HCT116 (cell line): ENCODE results near the gene RFTN1. TPM values are rescaled to one million over a fixed set of nuclear protein-coding genes. Genes with fewer than 3 reads are reported as not detected.

ENCODE experiments used
- ATAC-seq: fragments of 200-7000 bp; cut with Tn5 transposase; 2 replicates; pipeline ENCODE4 v1.9.1; 2020; ENCODE audit warnings: mild to moderate bottlenecking, moderate library complexity
- BruUV-seq: library from RNA; stranded (reverse); fragments of 400-500 nt; replicated peaks from 2 replicates; lab custom pipeline; 2021; lab: Mats Ljungman, UMichigan
- CTCF ChIA-PET: fragments of 300-600 bp; sonication (Branson Sonifier 250); formaldehyde crosslinking; loops from one replicate; lab custom pipeline; 2021; ENCODE audit warnings: antibody characterized with exemption; lab: Charles Lee
- POLR2A ChIA-PET: fragments of 300-600, 350-600 bp; sonication (Branson Sonifier 250); formaldehyde crosslinking; loops from one replicate; lab custom pipeline; 2021; ENCODE audit warnings: antibody characterized with exemption; lab: Charles Lee
- RAD21 ChIA-PET, 2 experiments: fragments of 300-600 bp; sonication (Branson Sonifier 250); formaldehyde crosslinking; loops; one replicate each; lab custom pipeline; 2023; ENCODE audit warnings: low total read pairs in 2 of 2; ENCODE audit not compliant: uncharacterized antibody in 2 of 2, unreplicated experiment in 2 of 2, low non-redundant PET in 1 of 2; lab: Charles Lee
- DNase-seq: peaks from one replicate; pipeline ENCODE4 v3.0.0-alpha.2; 2010; ENCODE audit warnings: low read depth, low spot score
- H2AFZ ChIP-seq: fragments of 200-600 bp; shearing (Covaris generic), sonication (generic); 2 replicates; pipeline ENCODE4 v1.6.1; 2017; ENCODE audit warnings: low read depth, mixed run types, mixed read lengths, antibody characterized with exemption, low read length; ENCODE audit not compliant: poor library complexity, severe bottlenecking
- H3K27ac ChIP-seq: 2 replicates; pipeline ENCODE4 v1.5.1; 2012; ENCODE audit warnings: low read depth, low read length
- H3K27me3 ChIP-seq: fragments of 200-600 bp; sonication (generic); 2 replicates; pipeline ENCODE4 v1.6.1; 2016; ENCODE audit warnings: mixed run types, low read length, mixed read lengths; ENCODE audit not compliant: insufficient read depth
- H3K36me3 ChIP-seq, 2 experiments: fragments of 200-500 bp in 1 of 2; fragments of 200-600 bp in 1 of 2; sonication (Bioruptor generic) in 1 of 2; sonication (generic) in 1 of 2; 2 replicates each; pipeline versions ENCODE4 v1.5.1 to v1.6.1; 2014 to 2016; ENCODE audit warnings: low read length in 2 of 2, inconsistent platforms in 1 of 2, mixed read lengths in 1 of 2, mixed run types in 1 of 2; ENCODE audit not compliant: insufficient read depth in 2 of 2, control insufficient read depth in 1 of 2
- H3K4me1 ChIP-seq, 2 experiments: fragments of 200-600 bp in 1 of 2; sonication (generic) in 1 of 2; 2 replicates each; pipeline versions ENCODE4 v1.5.1 to v1.6.1; 2012 to 2017; ENCODE audit warnings: low read length in 2 of 2, inconsistent platforms in 1 of 2, mild to moderate bottlenecking in 1 of 2, mixed read lengths in 1 of 2, mixed run types in 1 of 2, moderate library complexity in 1 of 2; ENCODE audit not compliant: insufficient read depth in 2 of 2, control insufficient read depth in 1 of 2
- H3K4me2 ChIP-seq: fragments of 200-600 bp; sonication (generic); 2 replicates; pipeline ENCODE4 v1.6.1; 2017; ENCODE audit warnings: mixed run types, low read length, mixed read lengths
- H3K4me3 ChIP-seq, 2 experiments: fragments of 200-600 bp in 1 of 2; sonication (generic) in 1 of 2; replicated peaks in 1 of 2; 2 replicates each; pipeline ENCODE4 v1.5.1; 2011 to 2016; ENCODE audit warnings: low read length in 2 of 2, control low read depth in 1 of 2, low read depth in 1 of 2, mild to moderate bottlenecking in 1 of 2, mixed read lengths in 1 of 2, mixed run types in 1 of 2
- H3K79me2 ChIP-seq: fragments of 200-600 bp; sonication (generic); 2 replicates; pipeline ENCODE4 v1.6.1; 2017; ENCODE audit warnings: mild to moderate bottlenecking, mixed run types, low read length, moderate library complexity, mixed read lengths; ENCODE audit not compliant: insufficient read depth
- H3K9ac ChIP-seq: fragments of 200-600 bp; sonication (generic); 2 replicates; pipeline ENCODE4 v1.6.1; 2016; ENCODE audit warnings: low read length, mixed read lengths
- H3K9me2 ChIP-seq: fragments of 200-600 bp; sonication (generic), shearing (Covaris generic); 2 replicates; pipeline ENCODE4 v1.6.1; 2017; ENCODE audit warnings: mixed run types, mild to moderate bottlenecking, moderate library complexity; ENCODE audit not compliant: insufficient read depth
- H3K9me3 ChIP-seq, 2 experiments: fragments of 200-500 bp in 1 of 2; fragments of 200-600 bp in 1 of 2; sonication (Bioruptor generic) in 1 of 2; sonication (generic) in 1 of 2; 2 replicates each; pipeline ENCODE4 v1.6.1; 2014 to 2017; ENCODE audit warnings: low read length in 2 of 2, mixed read lengths in 2 of 2, inconsistent platforms in 1 of 2, low read depth in 1 of 2, mild to moderate bottlenecking in 1 of 2, mixed run types in 1 of 2, moderate library complexity in 1 of 2; ENCODE audit not compliant: control insufficient read depth in 1 of 2, insufficient read depth in 1 of 2
- H4K20me1 ChIP-seq: fragments of 200-600 bp; sonication (generic), shearing (Covaris generic); 2 replicates; pipeline ENCODE4 v1.6.1; 2017; ENCODE audit warnings: mixed run types, mild to moderate bottlenecking, moderate library complexity; ENCODE audit not compliant: insufficient read depth
- CBX3 ChIP-seq: IDR thresholded peaks from 2 replicates; pipeline ENCODE4 v1.6.1; 2012; ENCODE audit warnings: low read depth
- EGR1 ChIP-seq: IDR thresholded peaks from 2 replicates; pipeline ENCODE4 v1.6.1; 2012; ENCODE audit warnings: low read depth
- ELF1 ChIP-seq: IDR thresholded peaks from 2 replicates; pipeline ENCODE4 v1.6.1; 2012; ENCODE audit warnings: low read depth, borderline replicate concordance
- JUND ChIP-seq: IDR thresholded peaks from 2 replicates; pipeline ENCODE4 v1.6.1; 2012
- POLR2AphosphoS5 ChIP-seq: IDR thresholded peaks from 2 replicates; pipeline ENCODE4 v1.6.1; 2011; ENCODE audit warnings: mild to moderate bottlenecking, low read depth, low read length, moderate library complexity
- RAD21 ChIP-seq: IDR thresholded peaks from 2 replicates; pipeline ENCODE4 v1.6.1; 2012; ENCODE audit warnings: low read depth, mild to moderate bottlenecking
- REST ChIP-seq: IDR thresholded peaks from 2 replicates; pipeline ENCODE4 v1.6.1; 2012; ENCODE audit warnings: low read depth
- SP1 ChIP-seq: IDR thresholded peaks from 2 replicates; pipeline ENCODE4 v1.6.1; 2012; ENCODE audit warnings: low read depth
- YY1 ChIP-seq: IDR thresholded peaks from 2 replicates; pipeline ENCODE4 v1.6.1; 2011; ENCODE audit warnings: low read length, low read depth, moderate library complexity, mild to moderate bottlenecking; ENCODE audit not compliant: insufficient replicate concordance; ENCODE audit errors: extremely low read depth
- ZBTB33 ChIP-seq: IDR thresholded peaks from 2 replicates; pipeline ENCODE4 v1.6.1; 2011; ENCODE audit warnings: mild to moderate bottlenecking, low read length, moderate library complexity; ENCODE audit not compliant: insufficient replicate concordance; ENCODE audit errors: extremely low read depth
- ZFX ChIP-seq: fragments of 450-650 bp; IDR thresholded peaks from 2 replicates; pipeline ENCODE4 v1.6.1; 2017
- ZNF274 ChIP-seq: fragments of 200-500 bp; sonication (Bioruptor generic); IDR thresholded peaks from 2 replicates; pipeline ENCODE4 v1.6.1; 2014; ENCODE audit warnings: mild to moderate bottlenecking, low read depth, low read length, inconsistent platforms
- intact Hi-C: fragments of 100-400 bp; cut with micrococcal nuclease; formaldehyde crosslinking; loops from 2 replicates; pipeline ENCODE4 v1.10.0; 2022
- total RNA-seq: library from RNA; stranded (reverse); gene quantifications from one replicate; pipeline ENCODE4 v1.2.1, GENCODE V29; 2021; ENCODE audit not compliant: unreplicated experiment

RFTN1 gene
- total RNA-seq, 1 experiment from 2014 or later, result 3.9 TPM

GRCh38 chr3:16474920-16475319, 38.6 kb downstream of the RFTN1 start:
- H3K9me3 ChIP-seq, result no peaks in the 10 kb centered on the region
- no peaks in the 10 kb centered on the region for H3K4me1 ChIP-seq
- no peaks in the 10 kb centered on the region for H3K9me2 ChIP-seq
- H3K79me2 ChIP-seq, result no peaks in the 10 kb centered on the region
- H3K4me3 ChIP-seq, result no peak overlapping the region
- no peaks in the 10 kb centered on the region for H4K20me1 ChIP-seq
- H3K36me3 ChIP-seq, result no peaks in the 10 kb centered on the region
- no peak overlapping the region for H3K4me2 ChIP-seq
- no peak overlapping the region for H3K27ac ChIP-seq
- no TSS peak for BruUV-seq
- ATAC-seq, result no peak
- DNase-seq, result no peak
- TF ChIP-seq ZFX (no peak), EGR1 (no peak), ZBTB33 (no peak), CBX3 (no peak), JUND (no peak), ELF1 (no peak), ZNF274 (no peak), REST (no peak), RAD21 (no peak), POLR2AphosphoS5 (no peak), SP1 (no peak), YY1 (no peak)
- POLR2A ChIA-PET, result no interaction called here
- intact Hi-C loops, result no loop called here
- CTCF ChIA-PET, result no interaction called here
- no peaks in the 10 kb centered on the region for H3K27me3 ChIP-seq
- no peak overlapping the region for H3K9ac ChIP-seq
- no peak overlapping the region for H2AFZ ChIP-seq
- RAD21 ChIA-PET, result no interaction called here
